GM10248 (cell line): ENCODE results near the gene CHST12.

Source experiments
- CTCF ChIA-PET: fragments of 300-600 bp; sonication (Branson Sonifier 250); formaldehyde crosslinking; extraction: SDS; loops from one replicate; lab custom pipeline; 2021; ENCODE audit warnings: antibody characterized with exemption; lab: Yijun Ruan, JAX
- POLR2A ChIA-PET: fragments of 350-650 bp; sonication (Branson Sonifier 250); formaldehyde crosslinking; extraction: SDS; loops from one replicate; lab custom pipeline; 2020; ENCODE audit warnings: antibody characterized with exemption; lab: Yijun Ruan, JAX
- DNase-seq: peaks from one replicate; pipeline ENCODE4 v3.0.0; 2012; ENCODE audit errors: extremely low spot score
- TF ChIP-seq, protein P1 (sequence below): IDR thresholded peaks from 2 replicates; pipeline ENCODE4 v1.5.1; 2012; ENCODE audit warnings: mild to moderate bottlenecking, low read depth; ENCODE audit errors: extremely low read depth, missing control alignments, control extremely low read depth

Gene CHST12

DNA sequence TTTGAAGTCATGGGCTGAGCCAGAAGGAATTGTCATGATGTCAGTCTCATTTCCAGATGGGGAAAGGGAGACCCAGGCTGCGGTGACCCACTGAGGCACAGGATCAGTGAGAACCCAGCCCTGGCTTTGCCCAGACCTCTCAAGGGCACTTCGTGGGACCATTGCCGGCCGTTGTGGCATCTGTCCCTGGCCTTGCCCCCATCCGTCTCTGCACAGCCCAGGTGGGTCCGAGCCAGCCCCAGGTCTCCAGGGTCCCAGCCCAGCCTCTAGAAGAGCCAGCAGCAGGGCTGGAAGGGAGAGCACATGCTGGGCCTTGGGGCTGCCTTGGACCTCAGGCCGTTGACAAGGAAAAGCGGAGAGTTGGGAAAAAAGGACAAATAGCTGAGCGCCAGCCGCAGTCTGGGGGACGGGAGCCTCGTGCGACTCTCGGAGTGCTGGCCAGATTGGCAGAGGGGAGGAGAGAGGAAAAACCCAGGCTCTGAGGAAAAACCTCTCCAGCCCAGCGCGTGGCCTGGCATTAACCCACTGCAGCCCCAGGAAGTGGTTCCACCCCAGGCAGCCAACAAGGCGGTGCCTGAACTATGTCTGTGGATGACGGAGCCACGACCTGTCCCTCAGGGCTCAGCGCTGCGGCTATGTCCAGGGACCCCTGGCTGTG is 42.6 kb downstream of the CHST12 start:
- ChIA-PET CTCF (interaction anchor here (11.3 kb wide), 1 partner anchor 18 kb away, joined by 240 read pairs; no protein-coding TSS in a partner anchor), POLR2A (no interaction called here)
- TF ChIP-seq, protein P1, sequence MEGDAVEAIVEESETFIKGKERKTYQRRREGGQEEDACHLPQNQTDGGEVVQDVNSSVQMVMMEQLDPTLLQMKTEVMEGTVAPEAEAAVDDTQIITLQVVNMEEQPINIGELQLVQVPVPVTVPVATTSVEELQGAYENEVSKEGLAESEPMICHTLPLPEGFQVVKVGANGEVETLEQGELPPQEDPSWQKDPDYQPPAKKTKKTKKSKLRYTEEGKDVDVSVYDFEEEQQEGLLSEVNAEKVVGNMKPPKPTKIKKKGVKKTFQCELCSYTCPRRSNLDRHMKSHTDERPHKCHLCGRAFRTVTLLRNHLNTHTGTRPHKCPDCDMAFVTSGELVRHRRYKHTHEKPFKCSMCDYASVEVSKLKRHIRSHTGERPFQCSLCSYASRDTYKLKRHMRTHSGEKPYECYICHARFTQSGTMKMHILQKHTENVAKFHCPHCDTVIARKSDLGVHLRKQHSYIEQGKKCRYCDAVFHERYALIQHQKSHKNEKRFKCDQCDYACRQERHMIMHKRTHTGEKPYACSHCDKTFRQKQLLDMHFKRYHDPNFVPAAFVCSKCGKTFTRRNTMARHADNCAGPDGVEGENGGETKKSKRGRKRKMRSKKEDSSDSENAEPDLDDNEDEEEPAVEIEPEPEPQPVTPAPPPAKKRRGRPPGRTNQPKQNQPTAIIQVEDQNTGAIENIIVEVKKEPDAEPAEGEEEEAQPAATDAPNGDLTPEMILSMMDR = no peak
- DNase-seq = no peak

DNA sequence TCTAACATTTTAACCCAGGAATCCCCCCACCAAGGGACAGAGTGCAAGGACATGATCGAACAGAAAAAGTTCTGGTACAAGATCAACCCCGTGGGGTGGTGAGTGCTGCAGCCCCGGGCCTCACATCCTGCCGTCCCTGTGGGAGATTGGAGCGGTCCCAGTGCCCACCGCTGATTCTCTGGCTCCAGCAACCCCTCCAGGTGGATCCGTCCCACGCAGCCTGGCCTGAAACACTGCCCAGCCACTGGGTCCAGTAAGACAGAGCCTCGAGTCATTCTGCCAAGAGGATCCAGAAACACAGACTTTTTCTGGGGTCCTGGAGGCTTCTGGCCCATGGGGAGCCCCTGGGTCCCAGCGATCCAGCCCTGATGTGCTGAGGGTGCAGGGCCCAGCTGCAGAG is 43.3 kb downstream of the CHST12 start:
- ChIA-PET CTCF (interaction anchor here (11.3 kb wide), 1 partner anchor 18 kb away, joined by 240 read pairs; no protein-coding TSS in a partner anchor), POLR2A (no interaction called here)
- no peak for DNase-seq
- TF ChIP-seq, protein P1 = no peak

DNA sequence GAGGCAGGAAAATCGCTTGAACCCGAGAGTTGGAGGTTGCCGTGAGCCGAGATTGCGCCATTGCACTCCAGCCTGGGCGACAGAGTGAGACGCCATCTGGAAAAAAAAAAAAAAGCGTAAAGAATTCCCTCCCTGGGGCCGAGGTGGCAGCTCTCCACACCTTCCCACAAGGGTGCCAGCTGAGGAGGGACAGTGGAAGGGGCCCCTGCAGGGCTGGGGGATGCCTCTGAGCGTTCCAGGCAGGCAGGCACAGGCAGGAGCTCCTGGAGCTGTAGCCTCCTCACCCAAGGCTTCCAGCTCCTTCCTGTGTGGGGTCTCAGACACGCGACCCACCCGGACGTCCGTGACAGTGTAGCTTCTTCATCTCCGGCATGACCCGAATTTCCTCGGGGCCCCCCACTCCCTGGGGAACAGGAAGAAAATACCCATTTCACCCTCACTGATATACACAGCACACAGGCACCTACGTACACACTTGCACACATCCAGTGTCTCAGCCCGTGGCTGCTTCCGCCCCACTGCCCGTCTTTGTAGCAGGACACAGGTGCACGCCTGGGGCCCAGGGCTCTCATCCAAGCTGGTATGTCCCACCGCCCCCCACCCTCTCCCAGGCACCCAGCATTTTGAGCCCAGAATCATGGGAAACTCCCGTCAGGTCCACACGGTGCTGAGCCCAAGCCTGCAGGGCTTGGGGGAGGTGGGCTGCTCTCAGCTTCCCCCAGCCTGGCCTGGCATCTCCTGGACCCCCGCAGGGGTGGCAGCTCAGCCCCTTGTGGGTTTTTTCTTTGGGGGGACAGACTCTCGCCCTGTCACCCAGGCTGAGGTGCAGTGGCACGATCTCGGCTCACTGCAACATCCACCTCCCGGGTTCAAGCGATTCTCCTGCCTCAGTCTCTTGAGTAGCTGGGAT is 47.0 kb downstream of the CHST12 start:
- no peak for DNase-seq
- ChIA-PET CTCF (interaction anchor here (0.7 to 11.3 kb wide), 23 partner anchors 10 to 287 kb away, joined by 3 to 240 read pairs (median 4); no protein-coding TSS in a partner anchor), POLR2A (no interaction called here)
- TF ChIP-seq, protein P1 = no peak

DNA sequence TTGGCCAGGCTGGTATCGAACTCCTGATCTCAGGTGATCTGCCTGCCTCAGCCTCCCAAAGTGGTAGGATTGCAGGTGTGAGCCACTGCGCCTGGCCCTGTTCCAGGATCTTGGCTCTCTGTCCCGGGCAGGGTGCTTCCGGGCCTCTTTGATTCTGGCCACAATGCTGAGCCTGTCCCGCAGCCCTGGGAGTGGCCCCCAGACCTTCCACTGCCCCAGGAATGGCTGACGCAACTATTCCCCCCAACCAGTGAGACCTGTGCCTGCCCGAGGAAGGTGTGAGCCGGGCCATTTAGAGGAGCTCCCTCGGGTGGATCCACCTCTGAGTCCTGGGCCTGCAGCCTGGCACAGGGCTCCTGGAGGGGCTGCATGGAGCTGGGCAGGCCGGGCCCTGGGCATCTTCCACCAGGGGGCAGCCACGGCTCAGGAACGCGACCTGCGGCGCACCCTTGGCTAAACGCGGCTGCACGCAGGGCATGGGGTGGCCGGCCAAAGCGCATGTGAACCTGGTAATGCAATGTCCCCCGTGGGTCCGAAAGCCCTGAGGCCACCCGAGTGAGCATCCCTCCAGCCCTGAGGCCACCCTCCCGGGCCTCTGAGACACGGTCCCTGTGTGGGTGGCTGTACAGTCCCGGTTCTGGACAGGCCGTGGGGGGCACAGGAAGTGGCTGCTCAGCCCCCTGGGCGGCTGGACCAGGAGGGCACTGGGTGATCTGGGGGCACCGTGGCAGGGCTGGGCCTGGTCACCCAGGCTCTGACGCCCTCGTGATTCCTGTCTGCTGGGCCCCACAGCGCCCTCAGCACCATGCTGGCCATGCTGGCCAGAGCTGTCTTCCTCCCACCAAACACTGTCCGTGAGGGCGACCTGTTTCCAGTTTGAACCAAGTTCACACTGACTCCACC is 48.0 kb downstream of the CHST12 start:
- ChIA-PET CTCF (interaction anchor here (0.7 to 11.3 kb wide), 27 partner anchors 11 to 286 kb away, joined by 3 to 240 read pairs (median 4); no protein-coding TSS in a partner anchor), POLR2A (no interaction called here)
- TF ChIP-seq, protein P1 = peak; percentile 78
- peak; percentile 90 for DNase-seq

DNA sequence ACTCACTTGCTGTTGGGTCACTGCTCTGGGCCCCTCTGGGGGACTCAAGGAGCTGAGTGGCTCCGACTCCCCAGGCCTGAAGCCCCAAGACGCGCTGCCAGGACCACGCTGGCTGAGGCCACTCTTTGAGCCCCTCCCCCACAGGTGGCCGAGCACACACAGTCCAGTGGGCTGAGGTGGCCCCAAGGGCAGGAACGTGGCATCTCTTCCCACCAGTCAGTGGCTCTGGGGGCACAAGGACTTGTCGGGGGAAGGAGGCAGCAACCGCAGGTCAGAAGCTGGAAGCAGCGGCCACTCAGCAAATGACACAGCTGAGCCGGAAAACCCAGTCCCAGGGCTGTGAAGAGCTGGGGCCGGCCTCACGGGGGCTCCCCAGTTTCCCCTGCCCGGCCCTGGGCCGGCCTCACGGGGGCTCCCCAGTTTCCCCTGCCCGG is 48.7 kb downstream of the CHST12 start:
- ChIA-PET CTCF (interaction anchor here (0.8 to 11.3 kb wide), 18 partner anchors 12 to 286 kb away, joined by 3 to 240 read pairs (median 5); no protein-coding TSS in a partner anchor), POLR2A (no interaction called here)
- DNase-seq = peak; percentile 73
- TF ChIP-seq, protein P1 = peak; percentile 25
